ENCODE results near the gene GNPAT.

Gene GNPAT

GRCh38 chr1:231318568-231318967, 77.6 kb downstream of the GNPAT start:
- DNase-seq: no peak

DNA sequence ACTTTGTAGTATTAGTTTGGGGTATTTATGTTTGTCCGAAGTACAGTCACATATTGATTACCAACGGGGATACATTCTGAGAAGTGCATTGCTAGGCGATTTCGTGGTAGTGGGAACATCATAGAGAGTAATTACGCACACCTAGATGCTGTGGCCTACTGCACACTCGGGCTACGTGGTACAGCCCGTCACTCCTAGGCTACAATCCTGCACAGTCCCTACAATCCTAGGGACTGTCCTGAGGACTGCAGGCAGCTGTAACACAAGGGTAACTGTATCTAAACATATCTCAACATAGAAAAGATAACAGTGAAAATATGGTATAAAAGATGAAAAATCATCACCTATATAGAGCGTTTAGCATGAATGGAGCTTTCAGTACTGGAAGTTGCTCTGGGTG, 78.1 kb downstream of the GNPAT start:
- no peak for DNase-seq

- DNase-seq: no peak
Observed at GRCh38 chr1:231322880-231323530, 82.0 kb downstream of the GNPAT start.

- no peak for DNase-seq
Observed at GRCh38 chr1:231324660-231325059, 83.6 kb downstream of the GNPAT start.

DNA sequence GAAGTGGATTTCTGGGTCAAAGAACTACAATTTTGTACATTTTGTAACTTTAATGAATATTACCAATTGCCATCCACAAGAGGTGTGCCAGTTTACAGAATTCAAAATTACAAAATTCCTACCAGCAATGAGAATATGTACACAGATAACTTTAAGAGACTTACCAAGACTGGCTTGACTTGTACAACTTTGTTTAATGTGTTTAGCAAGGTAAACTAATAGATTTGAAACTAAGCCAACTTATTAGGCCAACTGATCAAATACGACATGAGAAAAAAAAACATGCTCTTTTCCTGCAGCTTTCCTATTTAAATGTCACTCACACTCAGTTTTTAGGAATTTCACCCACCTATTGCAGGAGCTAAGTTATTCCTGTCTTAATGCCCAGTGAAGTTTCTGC, 85.2 kb downstream of the GNPAT start:
- DNase-seq: no peak

All from midbrain (tissue), 1 donor.